C4-2B (cell line): ENCODE data around the gene MCOLN2.

Experiments
- ZFX ChIP-seq: fragments of 450-650 bp; IDR thresholded peaks from 2 replicates; pipeline ENCODE4 v1.6.1; 2017
- TF ChIP-seq, protein P1 (sequence below): fragments of 450-650 bp; conservative IDR thresholded peaks from 2 replicates; pipeline ENCODE4 v1.5.1; 2017; ENCODE audit warnings: mild to moderate bottlenecking

DNA sequence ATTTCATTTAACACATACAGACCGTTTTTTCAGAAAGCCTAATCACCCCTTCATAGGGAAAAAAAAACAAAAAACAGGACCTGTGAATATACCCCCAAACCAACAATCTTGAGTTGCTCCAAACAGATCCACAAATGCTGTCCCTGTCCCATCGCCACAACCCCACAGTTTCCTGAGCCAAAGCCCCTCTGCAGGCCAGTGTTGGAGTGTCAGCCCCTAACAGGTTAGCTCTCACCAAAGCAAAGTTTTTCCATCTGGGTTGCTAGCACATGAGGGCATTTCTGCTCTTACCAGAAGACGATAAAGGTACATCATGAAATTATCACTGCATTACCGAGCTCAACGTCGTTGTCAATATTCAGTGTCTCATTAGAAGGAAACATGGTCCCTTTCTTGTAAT lies 40.8 kb downstream of the MCOLN2 start:
- TF ChIP-seq, protein P1, sequence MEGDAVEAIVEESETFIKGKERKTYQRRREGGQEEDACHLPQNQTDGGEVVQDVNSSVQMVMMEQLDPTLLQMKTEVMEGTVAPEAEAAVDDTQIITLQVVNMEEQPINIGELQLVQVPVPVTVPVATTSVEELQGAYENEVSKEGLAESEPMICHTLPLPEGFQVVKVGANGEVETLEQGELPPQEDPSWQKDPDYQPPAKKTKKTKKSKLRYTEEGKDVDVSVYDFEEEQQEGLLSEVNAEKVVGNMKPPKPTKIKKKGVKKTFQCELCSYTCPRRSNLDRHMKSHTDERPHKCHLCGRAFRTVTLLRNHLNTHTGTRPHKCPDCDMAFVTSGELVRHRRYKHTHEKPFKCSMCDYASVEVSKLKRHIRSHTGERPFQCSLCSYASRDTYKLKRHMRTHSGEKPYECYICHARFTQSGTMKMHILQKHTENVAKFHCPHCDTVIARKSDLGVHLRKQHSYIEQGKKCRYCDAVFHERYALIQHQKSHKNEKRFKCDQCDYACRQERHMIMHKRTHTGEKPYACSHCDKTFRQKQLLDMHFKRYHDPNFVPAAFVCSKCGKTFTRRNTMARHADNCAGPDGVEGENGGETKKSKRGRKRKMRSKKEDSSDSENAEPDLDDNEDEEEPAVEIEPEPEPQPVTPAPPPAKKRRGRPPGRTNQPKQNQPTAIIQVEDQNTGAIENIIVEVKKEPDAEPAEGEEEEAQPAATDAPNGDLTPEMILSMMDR = no peak
- no peak for TF ChIP-seq ZFX
